ENCODE results near the gene IL17D. TPM values are rescaled to one million over a fixed set of nuclear protein-coding genes. Genes with fewer than 3 reads are reported as not detected.

Gene IL17D
- total RNA-seq, 1 donor from 2014 or later: 8.6 TPM

GRCh38 chr13:20701461-20701860, 2.0 kb upstream of the IL17D start:
- H3K9me3 Mint-ChIP-seq (ENCODE audit: unreplicated experiment): peaks cover 3% of the 10 kb centered on the region
- H3K27ac Mint-ChIP-seq (ENCODE audit: unreplicated experiment): no peak overlapping the region
- H3K4me3 Mint-ChIP-seq (ENCODE audit: unreplicated experiment): no peak overlapping the region
- peaks cover 2% of the 10 kb centered on the region for H3K36me3 Mint-ChIP-seq (ENCODE audit: unreplicated experiment)
- H3K4me1 Mint-ChIP-seq (ENCODE audit: unreplicated experiment): peaks cover 18% of the 10 kb centered on the region
- no peaks in the 10 kb centered on the region for H3K27me3 Mint-ChIP-seq (ENCODE audit: unreplicated experiment)
- no peak for TF ChIP-seq CTCF (IDR thresholded peaks at IDR 0.05)
- no peak for DNase-seq (ENCODE audit: extremely low spot score, unreplicated experiment)

GRCh38 chr13:20702530-20702914, 977 bp upstream of the IL17D start:
- peaks cover 3% of the 10 kb centered on the region for H3K9me3 Mint-ChIP-seq (ENCODE audit: unreplicated experiment)
- peak overlapping the region; percentile 93 for H3K4me3 Mint-ChIP-seq (ENCODE audit: unreplicated experiment)
- H3K27ac Mint-ChIP-seq (ENCODE audit: unreplicated experiment): peak overlapping the region; percentile 81
- DNase-seq (ENCODE audit: extremely low spot score, unreplicated experiment): no peak
- TF ChIP-seq CTCF (IDR thresholded peaks at IDR 0.05): no peak
- H3K4me1 Mint-ChIP-seq (ENCODE audit: unreplicated experiment): peaks cover 21% of the 10 kb centered on the region
- H3K36me3 Mint-ChIP-seq (ENCODE audit: unreplicated experiment): peaks cover 2% of the 10 kb centered on the region
- H3K27me3 Mint-ChIP-seq (ENCODE audit: unreplicated experiment): no peaks in the 10 kb centered on the region

DNA sequence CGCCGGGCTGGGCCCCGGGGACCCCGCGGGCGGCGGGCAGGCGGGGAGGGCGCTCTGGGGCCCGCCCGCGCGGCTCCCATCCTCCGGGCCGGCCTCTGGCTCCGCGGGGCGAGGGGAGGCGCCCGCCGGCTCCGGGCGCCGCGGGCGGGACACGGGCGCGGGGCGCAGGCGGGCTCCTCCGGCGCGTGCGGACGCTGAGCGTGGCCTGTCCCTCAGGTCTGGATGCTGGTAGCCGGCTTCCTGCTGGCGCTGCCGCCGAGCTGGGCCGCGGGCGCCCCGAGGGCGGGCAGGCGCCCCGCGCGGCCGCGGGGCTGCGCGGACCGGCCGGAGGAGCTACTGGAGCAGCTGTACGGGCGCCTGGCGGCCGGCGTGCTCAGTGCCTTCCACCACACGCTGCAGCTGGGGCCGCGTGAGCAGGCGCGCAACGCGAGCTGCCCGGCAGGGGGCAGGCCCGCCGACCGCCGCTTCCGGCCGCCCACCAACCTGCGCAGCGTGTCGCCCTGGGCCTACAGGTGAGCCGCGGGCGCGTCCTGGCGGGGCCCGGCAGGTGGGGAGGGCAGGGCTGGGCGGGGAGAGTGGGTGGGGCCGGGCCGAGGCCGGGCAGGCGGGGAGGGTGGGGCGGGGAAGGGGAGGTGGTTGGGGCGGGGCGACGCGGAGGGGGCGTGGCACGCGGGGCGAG, 420 bp downstream of the IL17D start:
- DNase-seq (ENCODE audit: extremely low spot score, unreplicated experiment): peak; percentile 91
- Mint-ChIP-seq H3K4me1 (ENCODE audit: unreplicated experiment) (peaks cover 31% of the 10 kb centered on the region), H3K4me3 (ENCODE audit: unreplicated experiment) (no peak overlapping the region), H3K27ac (ENCODE audit: unreplicated experiment) (no peak overlapping the region), H3K9me3 (ENCODE audit: unreplicated experiment) (peaks cover 3% of the 10 kb centered on the region), H3K36me3 (ENCODE audit: unreplicated experiment) (peaks cover 2% of the 10 kb centered on the region), H3K27me3 (ENCODE audit: unreplicated experiment) (no peaks in the 10 kb centered on the region)
- TF ChIP-seq CTCF (IDR thresholded peaks at IDR 0.05): peak; percentile 62

DNA sequence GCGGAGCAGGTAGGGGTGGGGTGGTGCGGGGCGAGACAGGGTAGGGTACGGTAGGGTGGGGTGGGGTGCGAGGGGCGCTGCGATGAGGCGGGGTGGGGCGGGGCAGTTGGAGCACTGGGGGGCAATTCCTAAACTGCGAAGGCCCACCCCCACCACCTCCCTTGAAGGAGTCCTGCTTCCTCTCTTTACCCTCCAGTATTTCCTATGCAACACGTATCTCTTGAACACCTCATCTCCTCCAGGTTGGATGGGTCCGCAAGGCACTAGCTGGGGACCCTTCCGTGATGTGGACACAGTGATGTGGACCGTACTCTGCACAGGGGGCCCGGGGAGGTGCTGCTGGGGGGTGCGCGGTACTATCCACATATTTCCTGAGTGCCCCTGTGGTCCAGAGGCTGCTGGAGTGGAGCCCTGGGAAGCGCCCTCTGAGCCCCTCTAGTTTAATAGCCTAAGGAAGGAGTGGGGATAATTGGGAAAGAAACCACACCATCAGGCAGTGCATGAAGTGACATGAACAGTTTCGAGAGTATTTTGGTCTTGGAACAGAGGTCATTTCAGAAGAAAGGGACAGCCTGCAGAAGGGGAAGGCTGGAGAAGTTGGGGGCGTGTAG, 1.1 kb downstream of the IL17D start:
- no peak for TF ChIP-seq CTCF (IDR thresholded peaks at IDR 0.05)
- no peaks in the 10 kb centered on the region for H3K27me3 Mint-ChIP-seq (ENCODE audit: unreplicated experiment)
- H3K4me1 Mint-ChIP-seq (ENCODE audit: unreplicated experiment): peaks cover 38% of the 10 kb centered on the region
- H3K9me3 Mint-ChIP-seq (ENCODE audit: unreplicated experiment): peaks cover 3% of the 10 kb centered on the region
- DNase-seq (ENCODE audit: extremely low spot score, unreplicated experiment): no peak
- H3K4me3 Mint-ChIP-seq (ENCODE audit: unreplicated experiment): peak overlapping the region; percentile 74
- peaks cover 2% of the 10 kb centered on the region for H3K36me3 Mint-ChIP-seq (ENCODE audit: unreplicated experiment)
- peak overlapping the region; percentile 31 for H3K27ac Mint-ChIP-seq (ENCODE audit: unreplicated experiment)

- TF ChIP-seq CTCF (IDR thresholded peaks at IDR 0.05): no peak
- H3K27me3 Mint-ChIP-seq (ENCODE audit: unreplicated experiment): no peaks in the 10 kb centered on the region
- H3K4me1 Mint-ChIP-seq (ENCODE audit: unreplicated experiment): peaks cover 36% of the 10 kb centered on the region
- H3K27ac Mint-ChIP-seq (ENCODE audit: unreplicated experiment): no peak overlapping the region
- H3K9me3 Mint-ChIP-seq (ENCODE audit: unreplicated experiment): no peaks in the 10 kb centered on the region
- no peak for DNase-seq (ENCODE audit: extremely low spot score, unreplicated experiment)
- no peaks in the 10 kb centered on the region for H3K36me3 Mint-ChIP-seq (ENCODE audit: unreplicated experiment)
- no peak overlapping the region for H3K4me3 Mint-ChIP-seq (ENCODE audit: unreplicated experiment)
Measured at GRCh38 chr13:20706661-20707060, 3.2 kb downstream of the IL17D start.
